ENCODE results near the gene CSNK1D.

CSNK1D gene

GRCh38 chr17:82301300-82301915 is 27.9 kb upstream of the CSNK1D start:
- H3K4me3 ChIP-seq (ENCODE audit: low read depth, low read length): no peak overlapping the region
- no peak for TF ChIP-seq CTCF (IDR thresholded peaks at IDR 0.05; ENCODE audit: borderline replicate concordance, insufficient read depth, low read depth, low read length)

GRCh38 chr17:82300707-82301270 is 27.3 kb upstream of the CSNK1D start:
- TF ChIP-seq CTCF (IDR thresholded peaks at IDR 0.05; ENCODE audit: borderline replicate concordance, insufficient read depth, low read depth, low read length): peak; percentile 80
- H3K4me3 ChIP-seq (ENCODE audit: low read depth, low read length): no peak overlapping the region

- H3K4me3 ChIP-seq (ENCODE audit: low read depth, low read length): no peak overlapping the region
- no peak for TF ChIP-seq CTCF (IDR thresholded peaks at IDR 0.05; ENCODE audit: borderline replicate concordance, insufficient read depth, low read depth, low read length)
Measured at GRCh38 chr17:82300228-82300627, 26.7 kb upstream of the CSNK1D start.

GRCh38 chr17:82299452-82299851 is 26.0 kb upstream of the CSNK1D start:
- no peak for TF ChIP-seq CTCF (IDR thresholded peaks at IDR 0.05; ENCODE audit: borderline replicate concordance, insufficient read depth, low read depth, low read length)
- H3K4me3 ChIP-seq (ENCODE audit: low read depth, low read length): no peak overlapping the region

- peak overlapping the region; percentile 68 for H3K4me3 ChIP-seq (ENCODE audit: low read depth, low read length)
Measured at GRCh38 chr17:82298538-82299421, 25.3 kb upstream of the CSNK1D start.

More at GRCh38 chr17:82298538-82299421, 25.3 kb upstream of the CSNK1D start:
- no peak for TF ChIP-seq CTCF (IDR thresholded peaks at IDR 0.05; ENCODE audit: borderline replicate concordance, insufficient read depth, low read depth, low read length)
